Activated B cell treated with CpG ODN at 0.5 μM for 24 hours (primary cell): ENCODE measurements around the gene ZBTB17. TPM values are rescaled to one million over a fixed set of nuclear protein-coding genes. Genes with fewer than 3 reads are reported as not detected.

ENCODE experiments used
- ATAC-seq: fragments of 200-7000 bp; cut with Tn5 transposase; one replicate; pipeline ENCODE4 v1.10.0; 2021; ENCODE audit warnings: low read depth, mild to moderate bottlenecking, moderate library complexity
- CTCF ChIA-PET: fragments of 350-600 bp; sonication (Branson Sonifier 250); formaldehyde crosslinking; loops from one replicate; lab custom pipeline; 2021; ENCODE audit warnings: antibody characterized with exemption; lab: Charles Lee
- POLR2A ChIA-PET: fragments of 350-600 bp; sonication (Branson Sonifier 250); formaldehyde crosslinking; loops from one replicate; lab custom pipeline; 2021; ENCODE audit warnings: antibody characterized with exemption; lab: Charles Lee
- DNase-seq: peaks from one replicate; pipeline ENCODE4 v3.0.0; 2022
- H3K27ac Mint-ChIP-seq: one replicate; pipeline ENCODE4 v1.8.0; 2020; ENCODE audit warnings: mixed read lengths
- H3K27me3 Mint-ChIP-seq: one replicate; pipeline ENCODE4 v1.8.0; 2021; ENCODE audit warnings: mixed read lengths
- H3K36me3 Mint-ChIP-seq: one replicate; pipeline ENCODE4 v1.8.0; 2021; ENCODE audit warnings: low read depth, mixed read lengths
- H3K4me1 Mint-ChIP-seq: one replicate; pipeline ENCODE4 v1.8.0; 2021; ENCODE audit warnings: mixed read lengths
- H3K4me3 Mint-ChIP-seq: one replicate; pipeline ENCODE4 v1.8.0; 2020; ENCODE audit warnings: mild to moderate bottlenecking, mixed read lengths
- H3K9me3 Mint-ChIP-seq: one replicate; pipeline ENCODE4 v1.8.0; 2020; ENCODE audit warnings: mixed read lengths
- CTCF ChIP-seq: fragments of 200-600 bp; IDR thresholded peaks from one replicate; pipeline ENCODE4 v1.8.0; 2022; ENCODE audit warnings: antibody characterized with exemption, mild to moderate bottlenecking
- intact Hi-C: fragments of 100-400 bp; cut with micrococcal nuclease; formaldehyde crosslinking; loops from one replicate; pipeline ENCODE4 v1.15.1; 2024
- total RNA-seq: library from RNA; stranded (reverse); gene quantifications from 2 replicates; pipeline ENCODE4 v1.2.3, GENCODE V29; 2022

ZBTB17 gene
- total RNA-seq, 1 donor from 2014 or later = 121 TPM

- ChIA-PET POLR2A (interaction anchor here (0.6 to 1.2 kb wide), 3 partner anchors 30 to 372 kb away, joined by 3 read pairs; partner anchors contain the start of gene SPEN), CTCF (interaction anchor here (0.9 kb wide), 1 partner anchor 129 kb away, joined by 3 read pairs; no protein-coding TSS in a partner anchor)
- no peaks in the 10 kb centered on the region for H3K9me3 Mint-ChIP-seq
- TF ChIP-seq CTCF = no peak
- H3K27me3 Mint-ChIP-seq = no peaks in the 10 kb centered on the region
- no peak for DNase-seq
- intact Hi-C loops = loop anchor here (5.0 kb wide), 1 partner anchor 48 kb away; no protein-coding TSS in a partner anchor
- ATAC-seq = no peak
- no peak overlapping the region for H3K27ac Mint-ChIP-seq
- no peak overlapping the region for H3K4me3 Mint-ChIP-seq
- H3K4me1 Mint-ChIP-seq = peaks cover 29% of the 10 kb centered on the region
- H3K36me3 Mint-ChIP-seq = peaks cover 79% of the 10 kb centered on the region
These were observed 31.4 kb downstream of the ZBTB17 start for GRCh38 chr1:15944308-15945010.

- Mint-ChIP-seq H3K27ac (no peak overlapping the region), H3K4me3 (no peak overlapping the region), H3K36me3 (peaks cover 81% of the 10 kb centered on the region), H3K27me3 (no peaks in the 10 kb centered on the region), H3K4me1 (peaks cover 24% of the 10 kb centered on the region), H3K9me3 (no peaks in the 10 kb centered on the region)
- no peak for DNase-seq
- TF ChIP-seq CTCF = no peak
- CTCF ChIA-PET = interaction anchor here (0.9 kb wide), 1 partner anchor 128 kb away, joined by 3 read pairs; no protein-coding TSS in a partner anchor
- no peak for ATAC-seq
- POLR2A ChIA-PET = interaction anchor here (0.6 to 1.2 kb wide), 2 partner anchors 31 to 372 kb away, joined by 3 read pairs; no protein-coding TSS in a partner anchor
- intact Hi-C loops = no loop called here
These were observed 32.0 kb downstream of the ZBTB17 start for GRCh38 chr1:15943992-15944307.

- H3K4me1 Mint-ChIP-seq = peaks cover 19% of the 10 kb centered on the region
- TF ChIP-seq CTCF = no peak
- H3K27me3 Mint-ChIP-seq = no peaks in the 10 kb centered on the region
- CTCF ChIA-PET = no interaction called here
- POLR2A ChIA-PET = interaction anchor here (1.2 kb wide), 1 partner anchor 31 kb away, joined by 3 read pairs; no protein-coding TSS in a partner anchor
- H3K9me3 Mint-ChIP-seq = no peaks in the 10 kb centered on the region
- ATAC-seq = no peak
- H3K27ac Mint-ChIP-seq = no peak overlapping the region
- no peak for DNase-seq
- H3K36me3 Mint-ChIP-seq = peaks cover 81% of the 10 kb centered on the region
- H3K4me3 Mint-ChIP-seq = no peak overlapping the region
- intact Hi-C loops = no loop called here
These were observed 32.4 kb downstream of the ZBTB17 start for GRCh38 chr1:15943328-15943991.

GRCh38 chr1:15942661-15943327, 33.1 kb downstream of the ZBTB17 start:
- Mint-ChIP-seq H3K27me3 (no peaks in the 10 kb centered on the region), H3K36me3 (peaks cover 82% of the 10 kb centered on the region), H3K9me3 (no peaks in the 10 kb centered on the region), H3K4me3 (no peak overlapping the region), H3K27ac (no peak overlapping the region), H3K4me1 (peaks cover 14% of the 10 kb centered on the region)
- ChIA-PET POLR2A (interaction anchor here (0.5 to 1.8 kb wide), 3 partner anchors 32 to 339 kb away, joined by 3 to 6 read pairs (median 6); partner anchors contain the start of gene ZBTB17), CTCF (no interaction called here)
- TF ChIP-seq CTCF = no peak
- DNase-seq (no peak), ATAC-seq (no peak)
- intact Hi-C loops = no loop called here
